Measurements from ENCODE around the gene SPON1.
A peak's percentile ranks its signal among the peaks of the same experiment; 100 is the strongest.

The SPON1 gene

GRCh38 chr11:14229472-14229871, 266.9 kb downstream of the SPON1 start:
- H4K20me1 ChIP-seq (ENCODE audit: insufficient read depth, low read length), result no peaks in the 10 kb centered on the region
- TF ChIP-seq EZH2 (IDR thresholded peaks at IDR 0.05; ENCODE audit: borderline replicate concordance, low read length), result no peak
- H3K27me3 ChIP-seq (ENCODE audit: insufficient read depth, low read length), result no peaks in the 10 kb centered on the region
- no peak overlapping the region for H3K4me2 ChIP-seq (ENCODE audit: low read length)
- H3K9ac ChIP-seq (ENCODE audit: low read length), result no peak overlapping the region
- no peak overlapping the region for H3K27ac ChIP-seq (ENCODE audit: low read depth, low read length, poor library complexity, severe bottlenecking)
- H3K4me3 ChIP-seq (ENCODE audit: low read depth, low read length, poor library complexity, severe bottlenecking), result no peak overlapping the region
- no peaks in the 10 kb centered on the region for H3F3A ChIP-seq (ENCODE audit: insufficient read depth, low read length)
- H3K4me1 ChIP-seq (ENCODE audit: insufficient read depth, low read length, severe bottlenecking), result no peaks in the 10 kb centered on the region
- H3K9me3 ChIP-seq (ENCODE audit: low read length), result no peaks in the 10 kb centered on the region
- no peaks in the 10 kb centered on the region for H3K9me2 ChIP-seq (ENCODE audit: low read depth, low read length)
- no peaks in the 10 kb centered on the region for H3K79me2 ChIP-seq (ENCODE audit: insufficient read depth, low read length)
- no peak overlapping the region for H2AFZ ChIP-seq (ENCODE audit: low read length)
- H3K36me3 ChIP-seq (ENCODE audit: insufficient read depth, low read length), result no peaks in the 10 kb centered on the region

GRCh38 chr11:14230407-14230806, 267.9 kb downstream of the SPON1 start:
- H3K9me2 ChIP-seq (ENCODE audit: low read depth, low read length), result no peaks in the 10 kb centered on the region
- no peaks in the 10 kb centered on the region for H3F3A ChIP-seq (ENCODE audit: insufficient read depth, low read length)
- no peak overlapping the region for H2AFZ ChIP-seq (ENCODE audit: low read length)
- no peak overlapping the region for H3K4me3 ChIP-seq (ENCODE audit: low read depth, low read length, poor library complexity, severe bottlenecking)
- TF ChIP-seq EZH2 (IDR thresholded peaks at IDR 0.05; ENCODE audit: borderline replicate concordance, low read length) (no peak), CTCF (IDR thresholded peaks at IDR 0.05; ENCODE audit: low read length) (no peak)
- no peak overlapping the region for H3K27ac ChIP-seq (ENCODE audit: low read depth, low read length, poor library complexity, severe bottlenecking)
- H3K9ac ChIP-seq (ENCODE audit: low read length), result no peak overlapping the region
- H3K36me3 ChIP-seq (ENCODE audit: insufficient read depth, low read length), result no peaks in the 10 kb centered on the region
- no peak overlapping the region for H3K4me2 ChIP-seq (ENCODE audit: low read length)
- no peaks in the 10 kb centered on the region for H3K27me3 ChIP-seq (ENCODE audit: insufficient read depth, low read length)
- no peaks in the 10 kb centered on the region for H4K20me1 ChIP-seq (ENCODE audit: insufficient read depth, low read length)
- H3K4me1 ChIP-seq (ENCODE audit: insufficient read depth, low read length, severe bottlenecking), result no peaks in the 10 kb centered on the region
- H3K79me2 ChIP-seq (ENCODE audit: insufficient read depth, low read length), result no peaks in the 10 kb centered on the region
- no peaks in the 10 kb centered on the region for H3K9me3 ChIP-seq (ENCODE audit: low read length)

GRCh38 chr11:14232652-14233051, 270.1 kb downstream of the SPON1 start:
- Histone ChIP-seq H3F3A (ENCODE audit: insufficient read depth, low read length) (no peaks in the 10 kb centered on the region), H3K79me2 (ENCODE audit: insufficient read depth, low read length) (no peaks in the 10 kb centered on the region), H3K4me3 (ENCODE audit: low read depth, low read length, poor library complexity, severe bottlenecking) (no peak overlapping the region), H3K27ac (ENCODE audit: low read depth, low read length, poor library complexity, severe bottlenecking) (no peak overlapping the region), H3K9me3 (ENCODE audit: low read length) (no peaks in the 10 kb centered on the region), H3K9ac (ENCODE audit: low read length) (no peak overlapping the region), H3K9me2 (ENCODE audit: low read depth, low read length) (no peaks in the 10 kb centered on the region), H2AFZ (ENCODE audit: low read length) (no peak overlapping the region), H3K4me1 (ENCODE audit: insufficient read depth, low read length, severe bottlenecking) (no peaks in the 10 kb centered on the region), H4K20me1 (ENCODE audit: insufficient read depth, low read length) (no peaks in the 10 kb centered on the region), H3K4me2 (ENCODE audit: low read length) (no peak overlapping the region), H3K36me3 (ENCODE audit: insufficient read depth, low read length) (no peaks in the 10 kb centered on the region), H3K27me3 (ENCODE audit: insufficient read depth, low read length) (no peaks in the 10 kb centered on the region)
- TF ChIP-seq EZH2 (IDR thresholded peaks at IDR 0.05; ENCODE audit: borderline replicate concordance, low read length), result no peak
- TF ChIP-seq CTCF (IDR thresholded peaks at IDR 0.05; ENCODE audit: low read length), result peak; percentile 36

- Histone ChIP-seq H3K4me1 (ENCODE audit: insufficient read depth, low read length, severe bottlenecking) (no peaks in the 10 kb centered on the region), H3K4me2 (ENCODE audit: low read length) (no peak overlapping the region), H3K27ac (ENCODE audit: low read depth, low read length, poor library complexity, severe bottlenecking) (no peak overlapping the region), H3K9me2 (ENCODE audit: low read depth, low read length) (no peaks in the 10 kb centered on the region), H4K20me1 (ENCODE audit: insufficient read depth, low read length) (no peaks in the 10 kb centered on the region), H3K9ac (ENCODE audit: low read length) (no peak overlapping the region), H2AFZ (ENCODE audit: low read length) (no peak overlapping the region), H3K36me3 (ENCODE audit: insufficient read depth, low read length) (no peaks in the 10 kb centered on the region), H3K79me2 (ENCODE audit: insufficient read depth, low read length) (no peaks in the 10 kb centered on the region), H3K4me3 (ENCODE audit: low read depth, low read length, poor library complexity, severe bottlenecking) (no peak overlapping the region), H3K9me3 (ENCODE audit: low read length) (no peaks in the 10 kb centered on the region), H3K27me3 (ENCODE audit: insufficient read depth, low read length) (no peaks in the 10 kb centered on the region), H3F3A (ENCODE audit: insufficient read depth, low read length) (no peaks in the 10 kb centered on the region)
- TF ChIP-seq CTCF (IDR thresholded peaks at IDR 0.05; ENCODE audit: low read length) (no peak), EZH2 (IDR thresholded peaks at IDR 0.05; ENCODE audit: borderline replicate concordance, low read length) (no peak)
These were observed 271.9 kb downstream of the SPON1 start for GRCh38 chr11:14234446-14234845.

All from OCI-LY1 (cell line).